PC-3 (cell line): ENCODE data around the gene FREY1.

Experiments used
- CTCF ChIP-seq: fragments of 300-600 bp; sonication (generic); conservative IDR thresholded peaks from 2 replicates; pipeline ENCODE4 v1.5.1; 2017; ENCODE audit warnings: antibody characterized with exemption, low read depth, mild to moderate bottlenecking, low read length
- EZH2 ChIP-seq: fragments of 300-600 bp; sonication (generic); IDR thresholded peaks from one replicate; pipeline ENCODE4 v1.6.1; 2017; ENCODE audit warnings: antibody characterized with exemption, mild to moderate bottlenecking, low read length; ENCODE audit not compliant: unreplicated experiment
- EZH2phosphoT487 ChIP-seq: fragments of 300-600 bp; sonication (generic); IDR thresholded peaks from 2 replicates; pipeline ENCODE4 v1.6.1; 2018; ENCODE audit warnings: mild to moderate bottlenecking, antibody characterized with exemption, low read length, borderline replicate concordance

GRCh38 chr11:45915446-45915845, 8.4 kb upstream of the FREY1 start:
- TF ChIP-seq CTCF: no peak
- TF ChIP-seq EZH2: no peak
- no peak for TF ChIP-seq EZH2phosphoT487
